PC-3 (cell line): ENCODE measurements around the gene SIT1. TPM values are rescaled to one million over a fixed set of nuclear protein-coding genes. Genes with fewer than 3 reads are reported as not detected.
A peak's percentile ranks its signal among the peaks of the same experiment; 100 is the strongest.

Source experiments
- ATAC-seq: fragments of 200-7000 bp; cut with Tn5 transposase; 2 replicates; pipeline ENCODE4 v1.9.1; 2020; ENCODE audit warnings: mild to moderate bottlenecking, moderate library complexity
- BruUV-seq: library from RNA; stranded (reverse); fragments of 400-500 nt; replicated peaks from 2 replicates; lab custom pipeline; 2021; lab: Mats Ljungman, UMichigan
- CTCF ChIA-PET: fragments of 300-600 bp; sonication (Branson Sonifier 250); formaldehyde crosslinking; loops from one replicate; lab custom pipeline; 2022; ENCODE audit warnings: antibody characterized with exemption; lab: Charles Lee
- POLR2A ChIA-PET: fragments of 300-600 bp; sonication (Branson Sonifier 250); formaldehyde crosslinking; loops from one replicate; lab custom pipeline; 2022; ENCODE audit warnings: antibody characterized with exemption; ENCODE audit not compliant: unreplicated experiment; lab: Charles Lee
- DNase-seq: peaks from one replicate; pipeline ENCODE4 v3.0.0-alpha.2; 2015
- H2AFZ ChIP-seq: fragments of 300-600 bp; sonication (generic); 2 replicates; pipeline ENCODE4 v1.6.0; 2016; ENCODE audit warnings: antibody characterized with exemption, low read length
- H3F3A ChIP-seq: fragments of 300-600 bp; sonication (generic); one replicate; pipeline ENCODE4 v1.6.0; 2017; ENCODE audit warnings: antibody characterized with exemption, low read length, control low read depth, mild to moderate bottlenecking; ENCODE audit not compliant: unreplicated experiment
- H3K27ac ChIP-seq: fragments of 300-600 bp; sonication (generic); 2 replicates; pipeline ENCODE4 v1.5.1; 2016; ENCODE audit warnings: mild to moderate bottlenecking, low read length
- H3K27me3 ChIP-seq: fragments of 300-600 bp; sonication (generic); 2 replicates; pipeline ENCODE4 v1.6.1; 2016; ENCODE audit warnings: low read length, mixed read lengths
- H3K36me3 ChIP-seq: fragments of 300-600 bp; sonication (generic); 2 replicates; pipeline ENCODE4 v1.6.1; 2016; ENCODE audit warnings: low read depth, mixed run types, low read length, mixed read lengths
- H3K4me1 ChIP-seq: fragments of 300-600 bp; sonication (generic); 2 replicates; pipeline ENCODE4 v1.5.1; 2016; ENCODE audit warnings: low read length; ENCODE audit not compliant: insufficient read depth
- H3K4me2 ChIP-seq: fragments of 300-600 bp; sonication (generic); 2 replicates; pipeline ENCODE4 v1.6.0; 2016; ENCODE audit warnings: low read length
- H3K4me3 ChIP-seq: fragments of 300-600 bp; sonication (generic); 2 replicates; pipeline ENCODE4 v1.5.1; 2016; ENCODE audit warnings: mild to moderate bottlenecking, low read length, mixed read lengths
- H3K79me2 ChIP-seq: fragments of 300-600 bp; sonication (generic); 2 replicates; pipeline ENCODE4 v1.6.1; 2017; ENCODE audit warnings: low read length, mixed read lengths
- H3K9ac ChIP-seq: fragments of 300-600 bp; sonication (generic); 2 replicates; pipeline ENCODE4 v1.6.0; 2016; ENCODE audit warnings: mild to moderate bottlenecking, low read length
- H3K9me2 ChIP-seq: fragments of 300-600 bp; sonication (generic); replicated peaks from 2 replicates; pipeline ENCODE4 v1.6.1; 2016; ENCODE audit warnings: mixed run types, low read length, mixed read lengths
- H3K9me3 ChIP-seq: fragments of 300-600 bp; sonication (generic); 2 replicates; pipeline ENCODE4 v1.6.1; 2016; ENCODE audit warnings: low read length, mixed read lengths
- H4K20me1 ChIP-seq: fragments of 300-600 bp; sonication (generic); 2 replicates; pipeline ENCODE4 v1.6.1; 2016; ENCODE audit warnings: low read length, mixed read lengths
- CTCF ChIP-seq: fragments of 300-600 bp; sonication (generic); conservative IDR thresholded peaks from 2 replicates; pipeline ENCODE4 v1.5.1; 2017; ENCODE audit warnings: antibody characterized with exemption, low read depth, mild to moderate bottlenecking, low read length
- EZH2 ChIP-seq: fragments of 300-600 bp; sonication (generic); IDR thresholded peaks from one replicate; pipeline ENCODE4 v1.6.1; 2017; ENCODE audit warnings: antibody characterized with exemption, mild to moderate bottlenecking, low read length; ENCODE audit not compliant: unreplicated experiment
- EZH2phosphoT487 ChIP-seq: fragments of 300-600 bp; sonication (generic); IDR thresholded peaks from 2 replicates; pipeline ENCODE4 v1.6.1; 2018; ENCODE audit warnings: mild to moderate bottlenecking, antibody characterized with exemption, low read length, borderline replicate concordance
- intact Hi-C: fragments of 100-400 bp; cut with micrococcal nuclease; formaldehyde crosslinking; loops from 2 replicates; pipeline ENCODE4 v1.9.0; 2023
- total RNA-seq: library from RNA; depleted of rRNA; stranded (reverse); fragments of >200 nt; gene quantifications from 2 replicates; pipeline ENCODE4 v1.2.3, GENCODE V29; 2014

Gene SIT1
- total RNA-seq, 1 experiment from 2014 or later = not detected

DNA sequence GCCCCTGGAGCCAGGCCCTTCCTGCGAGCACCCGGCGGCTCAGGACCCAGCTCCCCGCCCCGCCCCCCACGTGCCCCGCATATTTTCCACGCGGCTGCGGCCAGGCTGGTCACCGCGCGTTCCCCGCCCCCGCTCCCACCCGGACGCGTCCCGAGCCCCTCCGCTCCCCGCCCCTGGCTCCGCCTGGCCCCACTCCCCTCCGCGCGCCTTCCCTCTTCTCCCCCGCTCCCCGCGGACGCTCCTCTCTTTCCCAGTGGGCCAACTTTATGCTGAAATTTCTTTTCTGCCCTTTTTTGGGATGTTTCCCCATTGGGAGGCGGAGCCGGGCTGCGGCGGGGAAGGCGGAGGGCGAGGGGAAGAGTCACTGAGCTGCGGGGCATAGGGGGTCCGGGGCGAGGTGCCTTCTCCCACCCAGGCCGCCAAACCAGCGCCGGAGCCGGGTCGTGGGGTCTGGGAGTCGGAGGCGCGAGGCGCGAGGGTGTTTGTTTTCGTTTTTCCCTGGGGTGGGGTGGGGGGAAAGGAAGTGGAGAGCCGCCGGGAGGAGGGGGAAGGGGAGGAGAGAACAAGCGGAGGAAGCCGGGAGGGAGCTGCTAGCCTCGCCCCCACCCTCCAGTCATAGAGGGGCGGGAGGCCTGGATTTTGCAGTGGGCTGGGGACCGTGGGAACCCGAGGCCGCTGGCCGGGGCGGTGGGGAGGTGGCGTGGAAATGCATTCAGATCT, 40.0 kb upstream of the SIT1 start:
- Histone ChIP-seq H2AFZ (peak overlapping the region; percentile 94), H3F3A (no peaks in the 10 kb centered on the region), H3K9me3 (no peaks in the 10 kb centered on the region), H3K9ac (peak overlapping the region; percentile 85), H4K20me1 (no peaks in the 10 kb centered on the region), H3K27ac (peak overlapping the region; percentile 56), H3K36me3 (no peaks in the 10 kb centered on the region), H3K4me2 (peak overlapping the region; percentile 88), H3K79me2 (no peaks in the 10 kb centered on the region), H3K27me3 (no peaks in the 10 kb centered on the region), H3K4me3 (peak overlapping the region; percentile 83), H3K9me2 (no peaks in the 10 kb centered on the region), H3K4me1 (peaks cover 35% of the 10 kb centered on the region)
- TF ChIP-seq CTCF = no peak
- no peak for TF ChIP-seq EZH2phosphoT487
- no peak for TF ChIP-seq EZH2
- CTCF ChIA-PET = no interaction called here
- no TSS peak for BruUV-seq
- intact Hi-C loops = no loop called here
- POLR2A ChIA-PET = interaction anchor here (0.6 kb wide), 1 partner anchor 51 kb away, joined by 3 read pairs; no protein-coding TSS in a partner anchor
- DNase-seq (peak; percentile 20), ATAC-seq (peak; percentile 48)

DNA sequence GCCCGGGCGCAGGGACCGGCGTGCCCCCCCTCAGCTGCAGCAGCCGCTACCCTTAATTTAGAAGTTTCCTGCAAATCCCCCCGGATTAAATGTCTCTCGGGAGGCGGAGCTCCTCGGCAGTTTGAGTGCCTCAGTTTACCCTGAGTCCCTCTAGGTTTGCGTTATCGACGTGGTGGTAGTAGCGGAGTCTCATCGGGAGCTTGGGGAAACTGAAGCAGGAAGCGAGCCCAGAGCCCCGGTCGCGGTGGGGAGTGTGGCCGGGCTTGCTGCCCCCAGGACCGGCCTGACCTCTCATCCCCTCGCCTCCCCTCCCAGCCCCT, 39.5 kb upstream of the SIT1 start:
- H4K20me1 ChIP-seq = no peaks in the 10 kb centered on the region
- H3K27ac ChIP-seq = peak overlapping the region; percentile 56
- POLR2A ChIA-PET = interaction anchor here (0.6 kb wide), 1 partner anchor 51 kb away, joined by 3 read pairs; no protein-coding TSS in a partner anchor
- TF ChIP-seq CTCF (no peak), EZH2phosphoT487 (no peak), EZH2 (no peak)
- DNase-seq (no peak), ATAC-seq (no peak)
- no peak overlapping the region; the same call in 1 of the 2 replicates for H2AFZ ChIP-seq
- H3K79me2 ChIP-seq = no peaks in the 10 kb centered on the region
- CTCF ChIA-PET = no interaction called here
- H3K4me1 ChIP-seq = peaks cover 32% of the 10 kb centered on the region
- H3K36me3 ChIP-seq = no peaks in the 10 kb centered on the region
- no peaks in the 10 kb centered on the region for H3F3A ChIP-seq
- peak overlapping the region; percentile 88 for H3K4me2 ChIP-seq
- intact Hi-C loops = no loop called here
- BruUV-seq = no TSS peak
- H3K9me3 ChIP-seq = no peaks in the 10 kb centered on the region
- H3K9me2 ChIP-seq = no peaks in the 10 kb centered on the region
- peak overlapping the region; percentile 85 for H3K9ac ChIP-seq
- H3K27me3 ChIP-seq = no peaks in the 10 kb centered on the region
- H3K4me3 ChIP-seq = peak overlapping the region; percentile 83

DNA sequence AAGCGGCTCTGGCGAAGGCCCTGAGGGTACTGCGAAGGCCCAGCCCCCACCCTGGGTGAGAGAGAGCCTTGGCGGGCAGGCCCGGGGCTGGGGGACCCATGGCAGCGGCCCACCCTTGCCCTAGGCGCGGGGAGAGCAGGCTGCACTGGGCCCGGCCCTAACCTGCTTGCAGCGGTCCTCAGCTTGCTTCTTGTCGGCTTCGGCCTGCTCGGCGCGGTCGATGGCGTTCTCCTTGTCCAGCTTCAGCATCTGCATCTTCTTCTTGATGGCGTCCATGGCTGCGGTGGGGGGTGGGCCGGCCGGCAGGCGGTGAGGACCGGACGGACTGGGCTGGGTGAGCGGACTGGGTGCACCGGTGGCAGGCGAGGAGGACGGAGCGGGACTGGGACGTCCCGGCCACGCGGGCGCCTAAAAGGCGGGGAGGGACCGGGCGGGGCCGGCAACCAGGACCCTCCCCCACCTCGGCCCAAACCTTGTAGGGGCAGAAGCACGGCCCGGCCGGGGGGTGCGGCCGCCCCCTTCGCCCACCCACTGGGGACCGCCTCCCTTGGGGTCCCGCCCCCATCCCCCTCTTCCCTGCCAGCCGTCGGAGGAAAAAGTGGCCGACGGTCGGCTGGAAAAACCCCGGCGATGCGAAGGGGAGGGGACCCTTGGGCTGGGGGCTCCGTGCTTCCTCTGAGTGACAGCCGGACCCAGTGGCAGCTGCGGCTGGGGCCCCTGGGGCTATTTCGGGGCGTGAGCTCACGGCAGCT, 39.0 kb upstream of the SIT1 start, which contains the start of gene TPM2:
Gene TPM2 (minus strand): TSS at position 384 of the 752 bp plus-strand sequence. CDS start 108 bp downstream, at position 276.
- intact Hi-C loops = no loop called here
- Histone ChIP-seq H3K9ac (peak within 1 kb of the TSS; percentile 85), H3F3A (no peaks in the 10 kb centered on the region), H3K4me2 (peak within 1 kb of the TSS; percentile 88), H3K27ac (peak within 1 kb of the TSS; percentile 87), H3K36me3 (no peaks in the 10 kb centered on the region), H3K27me3 (no peaks in the 10 kb centered on the region), H3K9me2 (no peaks in the 10 kb centered on the region), H3K79me2 (no peaks in the 10 kb centered on the region), H2AFZ (peak within 1 kb of the TSS; percentile 94), H4K20me1 (no peaks in the 10 kb centered on the region), H3K4me1 (peaks cover 32% of the 10 kb centered on the region), H3K9me3 (no peaks in the 10 kb centered on the region), H3K4me3 (peak within 1 kb of the TSS; percentile 83)
- no peak for ATAC-seq
- DNase-seq = no peak
- POLR2A ChIA-PET = interaction anchor here (0.6 kb wide), 1 partner anchor 52 kb away, joined by 3 read pairs; no protein-coding TSS in a partner anchor
- TF ChIP-seq EZH2phosphoT487 (no peak), EZH2 (no peak), CTCF (no peak)
- CTCF ChIA-PET = no interaction called here
- BruUV-seq = no TSS peak
